ENCODE data around the gene SVOPL. TPM values are rescaled to one million over a fixed set of nuclear protein-coding genes. Genes with fewer than 3 reads are reported as not detected.

SVOPL gene
- total and polyA plus RNA-seq, 2 donors (not counting 1 experiment from before 2014, with no cell fraction given), result not detected

DNA sequence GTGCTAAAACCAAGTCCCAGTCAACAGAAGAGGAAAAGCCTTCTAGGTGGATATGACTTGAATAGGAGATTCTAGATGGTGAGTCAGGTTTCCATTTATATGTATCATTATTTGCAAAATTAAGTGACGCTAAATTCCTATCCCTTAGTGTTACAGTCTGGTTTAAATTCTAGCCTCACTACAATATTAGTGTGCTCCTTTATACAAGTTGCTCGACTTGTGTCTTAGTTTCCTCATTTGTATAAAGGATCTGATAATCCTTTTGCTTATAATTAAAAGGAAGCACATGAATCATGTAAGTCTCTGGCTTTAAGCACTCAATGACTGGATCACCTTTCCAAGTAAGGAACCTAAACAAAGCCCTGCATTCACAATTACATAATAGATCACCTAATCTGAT is 105.7 kb downstream of the SVOPL start:
- intact Hi-C loops (cut with micrococcal nuclease), result no loop called here
- WGBS (ENCODE audit: insufficient coverage), result no CpG with 5 or more reads among the region's 2 CpGs

DNA sequence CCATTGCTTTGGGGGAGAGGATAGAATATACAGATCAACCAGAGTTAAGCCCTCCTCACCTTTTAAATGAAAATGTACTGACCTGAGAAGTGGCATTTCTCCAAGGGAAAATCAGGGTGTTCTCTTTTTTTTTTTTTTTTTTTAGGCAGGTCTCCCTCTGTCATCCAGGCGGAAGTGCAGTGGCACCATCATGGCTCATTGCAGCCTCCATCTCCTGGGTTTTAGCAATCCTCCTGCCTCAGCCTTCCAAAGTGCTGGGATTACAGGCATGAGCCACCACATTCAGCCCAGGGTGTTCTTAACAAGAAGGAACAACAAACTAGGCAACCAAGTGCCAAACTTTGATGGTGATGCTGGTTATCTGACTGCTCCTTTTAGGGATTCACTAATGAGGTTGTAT is 111.0 kb downstream of the SVOPL start:
- POLR2A ChIA-PET, result no interaction called here
- Histone ChIP-seq H3K4me1 (ENCODE audit: control insufficient read depth in 2 of 2, insufficient read depth in 2 of 2, low read length in 2 of 2) (no peaks in the 10 kb centered on the region), H3K4me2 (replicated peaks; ENCODE audit: low read depth, low read length, poor library complexity, severe bottlenecking) (no peak overlapping the region), H3K36me3 (replicated peaks in 1 of 2; ENCODE audit: control extremely low read depth in 1 of 2, control insufficient read depth in 1 of 2, extremely low read depth in 1 of 2, insufficient read depth in 2 of 2, low read length in 1 of 2) (peaks cover 3 to 4% of the 10 kb centered on the region in 2 experiments), H3K4me3 (ENCODE audit: control extremely low read depth in 1 of 5, extremely low read depth in 1 of 5, insufficient read depth in 1 of 5, low read depth in 2 of 5, low read length in 4 of 5) (no peak overlapping the region), H3K27ac (ENCODE audit: low read length in 2 of 2) (no peak overlapping the region), H2AFZ (ENCODE audit: insufficient read depth, low read depth, low read length, poor library complexity, severe bottlenecking) (no peak overlapping the region), H3K9ac (ENCODE audit: low read length) (no peak overlapping the region), H3K27me3 (replicated peaks in 1 of 4; ENCODE audit: control extremely low read depth in 1 of 4, control insufficient read depth in 3 of 4, insufficient read depth in 4 of 4, low read length in 3 of 4) (no peaks in the 10 kb centered on the region), H4K20me1 (ENCODE audit: control insufficient read depth, insufficient read depth, low read length, poor library complexity, severe bottlenecking) (no peaks in the 10 kb centered on the region), H3K79me2 (ENCODE audit: control insufficient read depth, insufficient read depth, low read length) (no peaks in the 10 kb centered on the region), H3K9me3 (ENCODE audit: control extremely low read depth in 1 of 3, control insufficient read depth in 2 of 3, insufficient read depth in 1 of 3, low read length in 2 of 3) (no peaks in the 10 kb centered on the region)
- Mint-ChIP-seq H3K4me1 (no peaks in the 10 kb centered on the region), H3K9me3 (ENCODE audit: insufficient read depth) (no peaks in the 10 kb centered on the region), H3K27me3 (no peaks in the 10 kb centered on the region), H3K27ac (no peak overlapping the region), H3K4me3 (no peak overlapping the region)
- ATAC-seq (ENCODE audit: low read depth) (no peak), DNase-seq (no peak)
- CTCF ChIA-PET, result no interaction called here
- TF ChIP-seq, protein P1, sequence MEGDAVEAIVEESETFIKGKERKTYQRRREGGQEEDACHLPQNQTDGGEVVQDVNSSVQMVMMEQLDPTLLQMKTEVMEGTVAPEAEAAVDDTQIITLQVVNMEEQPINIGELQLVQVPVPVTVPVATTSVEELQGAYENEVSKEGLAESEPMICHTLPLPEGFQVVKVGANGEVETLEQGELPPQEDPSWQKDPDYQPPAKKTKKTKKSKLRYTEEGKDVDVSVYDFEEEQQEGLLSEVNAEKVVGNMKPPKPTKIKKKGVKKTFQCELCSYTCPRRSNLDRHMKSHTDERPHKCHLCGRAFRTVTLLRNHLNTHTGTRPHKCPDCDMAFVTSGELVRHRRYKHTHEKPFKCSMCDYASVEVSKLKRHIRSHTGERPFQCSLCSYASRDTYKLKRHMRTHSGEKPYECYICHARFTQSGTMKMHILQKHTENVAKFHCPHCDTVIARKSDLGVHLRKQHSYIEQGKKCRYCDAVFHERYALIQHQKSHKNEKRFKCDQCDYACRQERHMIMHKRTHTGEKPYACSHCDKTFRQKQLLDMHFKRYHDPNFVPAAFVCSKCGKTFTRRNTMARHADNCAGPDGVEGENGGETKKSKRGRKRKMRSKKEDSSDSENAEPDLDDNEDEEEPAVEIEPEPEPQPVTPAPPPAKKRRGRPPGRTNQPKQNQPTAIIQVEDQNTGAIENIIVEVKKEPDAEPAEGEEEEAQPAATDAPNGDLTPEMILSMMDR (IDR thresholded peaks at IDR 0.05), result no peak
- intact Hi-C loops (cut with micrococcal nuclease), result no loop called here
- 100% methylated on average over 1 of the region's 1 CpG for WGBS (ENCODE audit: insufficient coverage)

More for the DNA sequence above, 105.7 kb downstream of the SVOPL start:
- H3K4me1 ChIP-seq (ENCODE audit: control insufficient read depth in 2 of 2, insufficient read depth in 2 of 2, low read length in 2 of 2), result no peaks in the 10 kb centered on the region
- H2AFZ ChIP-seq (ENCODE audit: insufficient read depth, low read depth, low read length, poor library complexity, severe bottlenecking), result no peak overlapping the region
- Mint-ChIP-seq H3K9me3 (ENCODE audit: insufficient read depth) (no peaks in the 10 kb centered on the region), H3K4me1 (no peaks in the 10 kb centered on the region), H3K27ac (no peak overlapping the region), H3K27me3 (peaks cover 6% of the 10 kb centered on the region), H3K4me3 (no peak overlapping the region)
- H3K79me2 ChIP-seq (ENCODE audit: control insufficient read depth, insufficient read depth, low read length), result no peaks in the 10 kb centered on the region
- ChIA-PET POLR2A (no interaction called here), CTCF (no interaction called here)
- H3K9me3 ChIP-seq (ENCODE audit: control extremely low read depth in 1 of 3, control insufficient read depth in 2 of 3, insufficient read depth in 1 of 3, low read length in 2 of 3), result no peaks in the 10 kb centered on the region
- DNase-seq (no peak), ATAC-seq (ENCODE audit: low read depth) (no peak)
- H3K27ac ChIP-seq (ENCODE audit: low read length in 2 of 2), result no peak overlapping the region
- no peak overlapping the region for H3K4me3 ChIP-seq (ENCODE audit: control extremely low read depth in 1 of 5, extremely low read depth in 1 of 5, insufficient read depth in 1 of 5, low read depth in 2 of 5, low read length in 4 of 5)
- H4K20me1 ChIP-seq (ENCODE audit: control insufficient read depth, insufficient read depth, low read length, poor library complexity, severe bottlenecking), result no peaks in the 10 kb centered on the region
- TF ChIP-seq, protein P1 (IDR thresholded peaks at IDR 0.05), result no peak
- H3K4me2 ChIP-seq (replicated peaks; ENCODE audit: low read depth, low read length, poor library complexity, severe bottlenecking), result no peak overlapping the region
- no peaks in the 10 kb centered on the region for H3K27me3 ChIP-seq (replicated peaks in 1 of 4; ENCODE audit: control extremely low read depth in 1 of 4, control insufficient read depth in 3 of 4, insufficient read depth in 4 of 4, low read length in 3 of 4)
- H3K36me3 ChIP-seq (replicated peaks in 1 of 2; ENCODE audit: control extremely low read depth in 1 of 2, control insufficient read depth in 1 of 2, extremely low read depth in 1 of 2, insufficient read depth in 2 of 2, low read length in 1 of 2), result no peaks in the 10 kb centered on the region
- no peak overlapping the region for H3K9ac ChIP-seq (ENCODE audit: low read length)
